Colonic mucosa (tissue), 4 donors: ENCODE measurements around the gene NEK7. TPM values are rescaled to one million over a fixed set of nuclear protein-coding genes. Genes with fewer than 3 reads are reported as not detected.

Experiments used
- DNase-seq: peaks from one replicate; pipeline ENCODE4 v3.0.0-alpha.2; 2020
- H3K27ac ChIP-seq: fragments of 200-600 bp; one replicate; pipeline ENCODE4 v1.8.0; 2021
- H3K27me3 ChIP-seq: fragments of 200-600 bp; one replicate; pipeline ENCODE4 v1.8.0; 2021
- H3K36me3 ChIP-seq: fragments of 200-600 bp; one replicate; pipeline ENCODE4 v1.8.0; 2021
- H3K4me1 ChIP-seq: fragments of 200-600 bp; one replicate; pipeline ENCODE4 v1.8.0; 2021; ENCODE audit warnings: mild to moderate bottlenecking
- H3K4me3 ChIP-seq: fragments of 200-600 bp; one replicate; pipeline ENCODE4 v1.8.0; 2021
- H3K9ac ChIP-seq, 2 donors: one replicate each; pipeline ENCODE4 v1.7.0; 2013; ENCODE audit warnings: control low read depth in 2 of 2, low read depth in 2 of 2, low read length in 2 of 2
- H3K9me3 ChIP-seq: fragments of 200-600 bp; one replicate; pipeline ENCODE4 v1.8.0; 2021
- intact Hi-C: fragments of 100-400 bp; cut with DNase I; formaldehyde crosslinking; loops from one replicate; pipeline ENCODE4 v1.14.1; 2022
- total RNA-seq, 2 donors: library from RNA; stranded (reverse); fragmentation: NEBNext Ultra II Directional in 1 of 2; extraction: Animal tissue kit (Norgen Biotek cat#: 25700) in 1 of 2; gene quantifications; one replicate each; pipeline ENCODE4 v1.2.1, GENCODE V29; 2021
- TF ChIP-seq, protein P1 (sequence below): fragments of 200-600 bp; IDR thresholded peaks from one replicate; pipeline ENCODE4 v1.8.0; 2022; ENCODE audit warnings: antibody characterized with exemption, mild to moderate bottlenecking
- donor health status: healthy.
- donor health status: DM: no; HTN: no; CAD: no.
- donor health status: DM: no; HTN: no; CAD: no.

NEK7 gene
- total RNA-seq, 2 donors from 2014 or later, result 45.4 to 64.7 TPM

DNA sequence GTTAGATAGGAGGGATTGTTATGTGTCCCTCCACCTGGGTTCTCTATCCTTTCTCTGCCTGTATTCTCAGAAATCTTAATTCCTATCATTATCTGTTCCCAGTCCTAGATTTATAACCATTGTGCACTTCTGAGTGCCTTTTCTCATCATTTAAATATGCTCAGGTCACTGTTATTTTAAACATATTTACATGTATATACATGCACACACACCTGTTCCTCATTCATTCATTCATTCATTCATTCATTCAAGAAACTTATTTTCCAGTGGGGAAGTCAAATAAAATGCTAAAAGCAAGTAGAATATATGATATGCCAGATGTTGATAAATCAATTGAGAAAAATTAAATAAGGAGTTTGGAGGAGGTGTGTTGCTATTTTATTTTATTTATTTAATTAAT lies 110.3 kb downstream of the NEK7 start:
- Histone ChIP-seq H3K27me3 (no peaks in the 10 kb centered on the region), H3K27ac (no peak overlapping the region), H3K9me3 (no peaks in the 10 kb centered on the region), H3K9ac (no peak overlapping the region), H3K4me3 (no peak overlapping the region), H3K36me3 (no peaks in the 10 kb centered on the region), H3K4me1 (no peaks in the 10 kb centered on the region)
- TF ChIP-seq, protein P1, sequence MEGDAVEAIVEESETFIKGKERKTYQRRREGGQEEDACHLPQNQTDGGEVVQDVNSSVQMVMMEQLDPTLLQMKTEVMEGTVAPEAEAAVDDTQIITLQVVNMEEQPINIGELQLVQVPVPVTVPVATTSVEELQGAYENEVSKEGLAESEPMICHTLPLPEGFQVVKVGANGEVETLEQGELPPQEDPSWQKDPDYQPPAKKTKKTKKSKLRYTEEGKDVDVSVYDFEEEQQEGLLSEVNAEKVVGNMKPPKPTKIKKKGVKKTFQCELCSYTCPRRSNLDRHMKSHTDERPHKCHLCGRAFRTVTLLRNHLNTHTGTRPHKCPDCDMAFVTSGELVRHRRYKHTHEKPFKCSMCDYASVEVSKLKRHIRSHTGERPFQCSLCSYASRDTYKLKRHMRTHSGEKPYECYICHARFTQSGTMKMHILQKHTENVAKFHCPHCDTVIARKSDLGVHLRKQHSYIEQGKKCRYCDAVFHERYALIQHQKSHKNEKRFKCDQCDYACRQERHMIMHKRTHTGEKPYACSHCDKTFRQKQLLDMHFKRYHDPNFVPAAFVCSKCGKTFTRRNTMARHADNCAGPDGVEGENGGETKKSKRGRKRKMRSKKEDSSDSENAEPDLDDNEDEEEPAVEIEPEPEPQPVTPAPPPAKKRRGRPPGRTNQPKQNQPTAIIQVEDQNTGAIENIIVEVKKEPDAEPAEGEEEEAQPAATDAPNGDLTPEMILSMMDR, result no peak
- intact Hi-C loops, result no loop called here
- no peak for DNase-seq

DNA sequence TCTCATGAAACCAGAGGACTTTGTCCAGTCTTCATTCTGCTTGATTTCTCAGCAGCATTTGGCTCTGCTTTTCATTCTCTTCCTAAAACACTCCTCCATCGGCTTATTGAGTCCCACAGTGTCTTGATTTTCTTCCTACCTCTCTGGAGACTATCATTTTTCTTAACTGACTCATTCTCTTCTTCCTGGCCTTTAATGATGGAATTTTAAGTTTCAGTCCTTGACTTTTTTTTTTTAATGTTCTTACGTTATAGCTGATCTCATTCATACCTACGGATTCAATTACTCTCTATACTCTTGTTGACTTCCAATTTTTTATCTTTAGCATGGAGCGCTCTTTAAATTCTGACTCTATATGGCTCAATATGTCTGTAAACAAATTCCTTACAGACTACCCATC lies 111.1 kb downstream of the NEK7 start:
- TF ChIP-seq, protein P1, result no peak
- no peaks in the 10 kb centered on the region for H3K27me3 ChIP-seq
- no peak overlapping the region for H3K9ac ChIP-seq
- no peaks in the 10 kb centered on the region for H3K4me1 ChIP-seq
- no peaks in the 10 kb centered on the region for H3K36me3 ChIP-seq
- intact Hi-C loops, result no loop called here
- H3K9me3 ChIP-seq, result no peaks in the 10 kb centered on the region
- no peak overlapping the region for H3K27ac ChIP-seq
- no peak for DNase-seq
- no peak overlapping the region for H3K4me3 ChIP-seq

DNA sequence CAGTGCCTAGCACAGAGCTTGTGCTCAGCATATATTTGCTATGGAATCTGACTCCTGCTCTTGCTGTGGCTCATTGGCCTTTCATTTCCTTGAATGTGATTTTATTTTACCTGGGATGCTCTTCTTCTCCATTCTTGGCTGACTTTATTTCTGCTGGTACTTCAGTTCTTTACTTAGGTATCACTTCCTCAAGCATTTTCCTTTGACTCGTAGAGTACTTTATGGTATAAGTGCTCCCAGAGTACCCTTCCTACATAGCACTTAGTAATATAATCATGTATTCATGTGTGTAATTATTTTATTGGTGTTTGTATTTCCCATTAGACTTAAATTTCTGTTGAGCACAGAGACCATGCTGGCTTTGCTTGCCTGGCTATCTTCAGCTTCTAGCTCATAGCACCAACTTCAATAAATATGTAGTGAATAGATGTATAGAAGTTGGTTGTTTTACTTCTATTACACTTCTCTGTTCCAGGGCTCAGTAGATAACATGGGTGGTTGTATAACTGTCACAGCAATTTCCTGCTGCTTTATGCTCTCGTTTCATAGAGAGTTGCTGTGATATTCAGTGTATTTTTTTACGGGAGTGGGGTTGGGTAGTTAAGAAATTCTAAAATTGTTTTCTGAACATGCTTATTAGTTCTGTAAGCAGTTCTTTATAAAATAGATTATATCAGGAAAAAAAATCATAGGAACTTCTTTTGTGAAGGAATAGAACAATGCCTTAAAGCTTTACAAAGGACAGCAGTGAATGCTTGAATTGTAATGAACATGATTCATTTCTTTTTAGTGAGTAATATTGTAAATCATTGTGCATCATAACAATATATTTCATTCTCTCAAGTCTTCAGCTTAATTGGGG lies 112.2 kb downstream of the NEK7 start:
- Histone ChIP-seq H3K9me3 (no peaks in the 10 kb centered on the region), H3K9ac (no peak overlapping the region), H3K27me3 (no peaks in the 10 kb centered on the region), H3K4me3 (no peak overlapping the region), H3K4me1 (no peaks in the 10 kb centered on the region), H3K36me3 (no peaks in the 10 kb centered on the region), H3K27ac (no peak overlapping the region)
- intact Hi-C loops, result no loop called here
- no peak for DNase-seq
- TF ChIP-seq, protein P1, result no peak

DNA sequence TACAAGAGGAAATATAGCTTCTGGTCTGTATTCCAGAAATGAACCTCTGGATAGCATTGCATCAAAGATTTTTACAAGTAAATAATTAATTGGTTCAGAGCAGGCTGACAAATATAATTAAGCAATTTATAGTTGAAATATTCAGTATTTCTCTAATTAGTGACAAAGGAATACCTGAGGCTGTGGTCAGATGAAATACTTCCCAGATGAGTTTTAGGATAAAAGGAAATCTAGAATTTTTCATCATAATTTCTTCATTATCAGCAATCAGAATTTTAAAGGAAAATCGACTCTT lies 112.8 kb downstream of the NEK7 start:
- Histone ChIP-seq H3K27ac (no peak overlapping the region), H3K9me3 (no peaks in the 10 kb centered on the region), H3K9ac (no peak overlapping the region), H3K4me1 (no peaks in the 10 kb centered on the region), H3K27me3 (no peaks in the 10 kb centered on the region), H3K4me3 (no peak overlapping the region), H3K36me3 (no peaks in the 10 kb centered on the region)
- TF ChIP-seq, protein P1, result no peak
- intact Hi-C loops, result no loop called here
- DNase-seq, result no peak

DNA sequence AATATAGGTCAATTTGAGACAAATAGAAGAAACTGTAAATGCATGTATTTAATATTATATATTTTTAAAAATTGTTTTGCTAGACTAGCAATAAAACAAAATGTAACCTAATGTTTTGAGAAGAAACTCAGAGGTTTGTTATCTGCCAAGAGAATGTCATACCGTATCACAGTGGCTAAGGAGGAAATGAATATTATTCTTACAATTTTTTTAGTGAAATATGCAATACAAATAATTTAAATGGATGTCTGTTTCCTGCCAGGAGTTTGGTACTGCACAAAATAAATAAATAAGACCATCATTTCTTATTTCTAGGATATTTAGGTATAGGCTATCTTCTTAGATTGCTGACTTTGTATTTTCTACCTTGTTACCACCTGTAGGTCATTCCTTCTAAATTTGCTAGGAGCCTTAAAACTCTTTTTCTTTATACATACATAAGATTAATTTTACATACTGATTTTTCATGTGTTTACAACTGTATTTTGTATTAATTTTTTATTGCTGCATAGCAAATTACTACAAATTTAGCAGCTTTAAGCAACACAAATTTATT lies 113.6 kb downstream of the NEK7 start:
- H3K27me3 ChIP-seq, result no peaks in the 10 kb centered on the region
- no peak for DNase-seq
- no peak overlapping the region for H3K9ac ChIP-seq
- H3K9me3 ChIP-seq, result no peaks in the 10 kb centered on the region
- no peaks in the 10 kb centered on the region for H3K4me1 ChIP-seq
- intact Hi-C loops, result no loop called here
- no peaks in the 10 kb centered on the region for H3K36me3 ChIP-seq
- no peak overlapping the region for H3K27ac ChIP-seq
- TF ChIP-seq, protein P1, result no peak
- no peak overlapping the region for H3K4me3 ChIP-seq
